GM18951 (cell line): Measurements from ENCODE around the gene ZNHIT1.
"Not testable (repeated sequence)": the region's sequence is repeated elsewhere in the genome, so short reads cannot be mapped to it uniquely, and the experiment has no call there.

ENCODE experiments used
- POLR2A ChIP-seq: IDR thresholded peaks from 4 replicates; pipeline ENCODE4 v1.6.1; 2011; ENCODE audit warnings: mild to moderate bottlenecking; ENCODE audit not compliant: insufficient read length, insufficient read depth; ENCODE audit errors: extremely low read depth
- in situ Hi-C: fragments of 300-500 bp; cut with MboI; formaldehyde crosslinking; loops from one replicate; pipeline ENCODE4 v1.12.0; 2022; ENCODE audit warnings: low sequenced_read_pairs, mixed read lengths, inconsistent platforms; ENCODE audit not compliant: unreplicated experiment

The ZNHIT1 gene

GRCh38 chr7:101244375-101245146 lies 26.6 kb downstream of the ZNHIT1 start, which contains the start of gene FIS1:
TSS of gene FIS1 (minus strand) at chr7:101245081. CDS start at chr7:101245004, 77 bp downstream.
- in situ Hi-C loops = no loop called here
- peak; percentile 85 for TF ChIP-seq POLR2A

- peak; percentile 10 for TF ChIP-seq POLR2A
- in situ Hi-C loops = no loop called here
Observed at GRCh38 chr7:101245147-101245668, 27.2 kb downstream of the ZNHIT1 start.

GRCh38 chr7:101248276-101248675 lies 30.3 kb downstream of the ZNHIT1 start:
- in situ Hi-C loops = no loop called here
- TF ChIP-seq POLR2A = no peak

GRCh38 chr7:101250324-101250723 lies 32.4 kb downstream of the ZNHIT1 start:
- in situ Hi-C loops = no loop called here
- TF ChIP-seq POLR2A = no peak

GRCh38 chr7:101251871-101252659 lies 34.1 kb downstream of the ZNHIT1 start:
- peak; percentile 74 for TF ChIP-seq POLR2A
- in situ Hi-C loops = no loop called here

GRCh38 chr7:101253199-101253598 lies 35.2 kb downstream of the ZNHIT1 start:
- in situ Hi-C loops = not testable (repeated sequence)

- TF ChIP-seq POLR2A = no peak
- in situ Hi-C loops = no loop called here
Observed at GRCh38 chr7:101255796-101256195, 37.8 kb downstream of the ZNHIT1 start.

GRCh38 chr7:101258243-101258731 lies 40.3 kb downstream of the ZNHIT1 start:
- no peak for TF ChIP-seq POLR2A
- in situ Hi-C loops = no loop called here

GRCh38 chr7:101264102-101264706 lies 46.2 kb downstream of the ZNHIT1 start:
- in situ Hi-C loops = not testable (repeated sequence)

- in situ Hi-C loops = no loop called here
Observed at GRCh38 chr7:101265622-101266516, 47.9 kb downstream of the ZNHIT1 start.

GRCh38 chr7:101269664-101270063 lies 51.7 kb downstream of the ZNHIT1 start:
- in situ Hi-C loops = no loop called here

More at GRCh38 chr7:101265622-101266516, 47.9 kb downstream of the ZNHIT1 start:
- no peak for TF ChIP-seq POLR2A

GRCh38 chr7:101271021-101271420 lies 53.1 kb downstream of the ZNHIT1 start:
- no peak for TF ChIP-seq POLR2A
- in situ Hi-C loops = no loop called here

More at GRCh38 chr7:101269664-101270063, 51.7 kb downstream of the ZNHIT1 start:
- no peak for TF ChIP-seq POLR2A
